NCI-H2196 (cell line): ENCODE data around the gene PHKG2.
"Not testable (repeated sequence)": the region's sequence is repeated elsewhere in the genome, so short reads cannot be mapped to it uniquely, and the experiment has no call there.

Source experiments
- DNase-seq: peaks from one replicate; lab custom pipeline; 2025; ENCODE audit not compliant: unreplicated experiment; lab: John Stamatoyannopoulos, UW

PHKG2 gene

GRCh38 chr16:30747799-30748633 is at the start of gene PHKG2:
Gene PHKG2, plus strand, starts transcription at chr16:30748425. Its CDS starts 396 bp downstream, at chr16:30748821.
- peak; percentile 100 for DNase-seq

- DNase-seq: peak; percentile 86
These were observed 49.2 kb upstream of the PHKG2 start, which contains the start of gene SRCAP for GRCh38 chr16:30698816-30699614. Gene SRCAP, plus strand, starts transcription at chr16:30699171. Its CDS starts 1,654 bp downstream, at chr16:30700825.

- no peak for DNase-seq
These were observed 48.6 kb upstream of the PHKG2 start for GRCh38 chr16:30699615-30700099.

- DNase-seq: no peak
These were observed 47.7 kb upstream of the PHKG2 start for GRCh38 chr16:30700491-30700890.

- DNase-seq: no peak
These were observed 47.3 kb upstream of the PHKG2 start for GRCh38 chr16:30700971-30701370.

GRCh38 chr16:30703071-30703470 is 45.2 kb upstream of the PHKG2 start:
- not testable (repeated sequence) for DNase-seq

- no peak for DNase-seq
These were observed 44.3 kb upstream of the PHKG2 start for GRCh38 chr16:30703971-30704370.

- DNase-seq: no peak
These were observed 42.2 kb upstream of the PHKG2 start for GRCh38 chr16:30706046-30706445.

GRCh38 chr16:30710971-30711370 is 37.3 kb upstream of the PHKG2 start:
- no peak for DNase-seq

- DNase-seq: no peak
These were observed 36.5 kb upstream of the PHKG2 start for GRCh38 chr16:30711712-30712111.

- DNase-seq: no peak
These were observed 32.3 kb upstream of the PHKG2 start for GRCh38 chr16:30715750-30716445.

GRCh38 chr16:30720086-30720485 is 28.1 kb upstream of the PHKG2 start:
- DNase-seq: no peak

GRCh38 chr16:30720694-30721093 is 27.5 kb upstream of the PHKG2 start:
- no peak for DNase-seq

- no peak for DNase-seq
These were observed 27.1 kb upstream of the PHKG2 start for GRCh38 chr16:30721167-30721566.

- DNase-seq: no peak
These were observed 26.6 kb upstream of the PHKG2 start for GRCh38 chr16:30721606-30722005.

GRCh38 chr16:30722443-30722842 is 25.8 kb upstream of the PHKG2 start:
- no peak for DNase-seq

- no peak for DNase-seq
These were observed 25.3 kb upstream of the PHKG2 start for GRCh38 chr16:30722916-30723315.

GRCh38 chr16:30723725-30724355 is 24.4 kb upstream of the PHKG2 start:
- DNase-seq: no peak

GRCh38 chr16:30724641-30725417 is 23.4 kb upstream of the PHKG2 start:
- DNase-seq: no peak

- DNase-seq: no peak
These were observed 22.8 kb upstream of the PHKG2 start for GRCh38 chr16:30725418-30725792.
